H9 (cell line): ENCODE measurements around the gene PRSS27. TPM values are rescaled to one million over a fixed set of nuclear protein-coding genes. Genes with fewer than 3 reads are reported as not detected.

Experiments used
- DNase-seq: peaks from one replicate; pipeline ENCODE4 v3.0.0-alpha.2; 2017
- H2AFZ ChIP-seq: one replicate; pipeline ENCODE4 v1.6.1; 2013; ENCODE audit warnings: mild to moderate bottlenecking, low read length, control low read depth, moderate library complexity
- H2AK5ac ChIP-seq: 2 replicates; pipeline ENCODE4 v1.6.1; 2013; ENCODE audit warnings: low read length, control low read depth, mixed read lengths; ENCODE audit not compliant: insufficient read length
- H2BK120ac ChIP-seq: one replicate; pipeline ENCODE4 v1.6.1; 2013; ENCODE audit warnings: low read depth, mild to moderate bottlenecking, low read length, control low read depth, inconsistent platforms; ENCODE audit not compliant: poor library complexity, severe bottlenecking
- H2BK12ac ChIP-seq: 2 replicates; pipeline ENCODE4 v1.6.1; 2013; ENCODE audit warnings: low read length, control low read depth, mixed read lengths, low read depth; ENCODE audit not compliant: insufficient read length
- H2BK15ac ChIP-seq: 2 replicates; pipeline ENCODE4 v1.6.1; 2013; ENCODE audit warnings: low read depth, low read length, control low read depth
- H2BK20ac ChIP-seq: one replicate; pipeline ENCODE4 v1.6.1; 2013; ENCODE audit warnings: low read depth, mild to moderate bottlenecking, low read length, control low read depth, inconsistent platforms; ENCODE audit not compliant: poor library complexity, severe bottlenecking
- H2BK5ac ChIP-seq: 2 replicates; pipeline ENCODE4 v1.6.1; 2013; ENCODE audit warnings: low read length, control low read depth, mixed read lengths; ENCODE audit not compliant: insufficient read length
- H3K14ac ChIP-seq: 2 replicates; pipeline ENCODE4 v1.6.1; 2013; ENCODE audit warnings: low read length, control low read depth; ENCODE audit not compliant: insufficient read depth
- H3K18ac ChIP-seq: 2 replicates; pipeline ENCODE4 v1.6.1; 2013; ENCODE audit warnings: low read depth, mild to moderate bottlenecking, mixed read lengths, low read length, control low read depth; ENCODE audit not compliant: insufficient read length
- H3K23ac ChIP-seq: 2 replicates; pipeline ENCODE4 v1.6.1; 2013; ENCODE audit warnings: low read length, control low read depth, mixed read lengths, low read depth; ENCODE audit not compliant: insufficient read length
- H3K23me2 ChIP-seq: 2 replicates; pipeline ENCODE4 v1.6.1; 2013; ENCODE audit warnings: low read depth, mild to moderate bottlenecking, mixed read lengths, low read length, control low read depth; ENCODE audit not compliant: insufficient read length, poor library complexity, severe bottlenecking
- H3K27ac ChIP-seq: 2 replicates; pipeline ENCODE4 v1.5.1; 2013; ENCODE audit warnings: low read length, control low read depth, mixed read lengths, low read depth; ENCODE audit not compliant: insufficient read length
- H3K27me3 ChIP-seq: 2 replicates; pipeline ENCODE4 v1.6.1; 2013; ENCODE audit warnings: low read length, control low read depth, inconsistent platforms; ENCODE audit not compliant: insufficient read depth
- H3K4ac ChIP-seq: 2 replicates; pipeline ENCODE4 v1.6.1; 2013; ENCODE audit warnings: low read depth, mild to moderate bottlenecking, control low read depth, inconsistent platforms, low read length, moderate library complexity
- H3K4me1 ChIP-seq: 2 replicates; pipeline ENCODE4 v1.6.1; 2013; ENCODE audit warnings: low read length, control low read depth, inconsistent platforms; ENCODE audit not compliant: insufficient read depth
- H3K4me2 ChIP-seq: 2 replicates; pipeline ENCODE4 v1.6.1; 2013; ENCODE audit warnings: low read length, control low read depth, mixed read lengths; ENCODE audit not compliant: insufficient read length, insufficient read depth
- H3K56ac ChIP-seq: 2 replicates; pipeline ENCODE4 v1.6.1; 2013; ENCODE audit warnings: low read depth, mild to moderate bottlenecking, mixed read lengths, low read length, control low read depth; ENCODE audit not compliant: insufficient read length
- H3K79me1 ChIP-seq: 2 replicates; pipeline ENCODE4 v1.6.1; 2013; ENCODE audit warnings: low read depth, mild to moderate bottlenecking, moderate library complexity, low read length, control low read depth, inconsistent platforms; ENCODE audit not compliant: insufficient read depth, poor library complexity, severe bottlenecking
- H3K79me2 ChIP-seq: 2 replicates; pipeline ENCODE4 v1.6.1; 2013; ENCODE audit warnings: low read length, control low read depth, inconsistent platforms; ENCODE audit not compliant: insufficient read depth
- H3K9ac ChIP-seq: 2 replicates; pipeline ENCODE4 v1.6.1; 2013; ENCODE audit warnings: low read length, control low read depth, mixed read lengths; ENCODE audit not compliant: insufficient read length; ENCODE audit errors: extremely low read depth
- H3K9me3 ChIP-seq: one replicate; pipeline ENCODE4 v1.6.1; 2013; ENCODE audit warnings: low read depth, low read length, inconsistent platforms; ENCODE audit not compliant: control insufficient read depth
- H3T11ph ChIP-seq: one replicate; pipeline ENCODE4 v1.6.1; 2013; ENCODE audit warnings: mild to moderate bottlenecking, low read length, control low read depth, inconsistent platforms
- H4K20me1 ChIP-seq: one replicate; pipeline ENCODE4 v1.6.1; 2013; ENCODE audit not compliant: control insufficient read depth, insufficient read length, insufficient read depth
- H4K5ac ChIP-seq: 2 replicates; pipeline ENCODE4 v1.6.1; 2013; ENCODE audit warnings: low read depth, mild to moderate bottlenecking, mixed read lengths, low read length, control low read depth; ENCODE audit not compliant: insufficient read length
- H4K8ac ChIP-seq: replicated peaks from 2 replicates; pipeline ENCODE4 v1.6.1; 2013; ENCODE audit warnings: low read length, control low read depth, mixed read lengths, low read depth; ENCODE audit not compliant: insufficient read length
- H4K91ac ChIP-seq: 2 replicates; pipeline ENCODE4 v1.6.1; 2013; ENCODE audit warnings: low read depth, mild to moderate bottlenecking, moderate library complexity, mixed read lengths, low read length, control low read depth; ENCODE audit not compliant: insufficient read length
- H3K27ac Mint-ChIP-seq, 3 experiments: 2 replicates in 2 of 3; 3 replicates in 1 of 3; pipeline ENCODE4 v1.8.0; 2020 to 2021; ENCODE audit warnings: mixed read lengths in 3 of 3, mild to moderate bottlenecking in 1 of 3, moderate library complexity in 1 of 3
- H3K27me3 Mint-ChIP-seq: 2 replicates; pipeline ENCODE4 v1.8.0; 2021; ENCODE audit warnings: low read depth, mild to moderate bottlenecking, moderate library complexity, mixed read lengths
- H3K36me3 Mint-ChIP-seq, 3 experiments: 2 replicates in 2 of 3; 3 replicates in 1 of 3; pipeline ENCODE4 v1.8.0; 2020 to 2021; ENCODE audit warnings: low read depth in 3 of 3, mixed read lengths in 3 of 3; ENCODE audit not compliant: insufficient read depth in 1 of 3
- H3K4me1 Mint-ChIP-seq, 2 experiments: 2 replicates each; pipeline ENCODE4 v1.8.0; 2020; ENCODE audit warnings: mixed read lengths in 2 of 2
- H3K4me3 Mint-ChIP-seq, 2 experiments: 2 replicates in 1 of 2; 3 replicates in 1 of 2; pipeline ENCODE4 v1.8.0; 2020 to 2021; ENCODE audit warnings: mild to moderate bottlenecking in 2 of 2, mixed read lengths in 2 of 2, moderate library complexity in 1 of 2
- H3K9me3 Mint-ChIP-seq, 2 experiments: 2 replicates in 1 of 2; 3 replicates in 1 of 2; pipeline ENCODE4 v1.8.0; 2020; ENCODE audit warnings: mild to moderate bottlenecking in 2 of 2, mixed read lengths in 2 of 2, moderate library complexity in 1 of 2
- WGBS: extraction: QIAGEN DNeasy Blood & Tissue Kit; methylation state at CpG from one replicate; pipeline ENCODE4 v1.1.7; 2013; ENCODE audit warnings: missing lambda C conversion rate, low lambda C conversion rate, mixed read lengths; ENCODE audit not compliant: insufficient read length; ENCODE audit errors: extremely low coverage; 5-methylcytosine and 5-hydroxymethylcytosine counted together
- total RNA-seq: library from RNA; stranded (reverse); gene quantifications from 2 replicates; pipeline ENCODE4 v1.2.1, GENCODE V29; 2021
- TF ChIP-seq, protein P1 (sequence below): fragments of 200-600 bp; sonication (generic); conservative IDR thresholded peaks from 3 replicates; pipeline ENCODE4 v1.8.0; 2021; ENCODE audit warnings: antibody characterized with exemption, mild to moderate bottlenecking

Gene PRSS27
- total RNA-seq, 1 experiment from 2014 or later = 5.0 TPM

GRCh38 chr16:2742323-2743006 is 22.4 kb upstream of the PRSS27 start:
- H3K4ac ChIP-seq = no peak overlapping the region
- H2BK12ac ChIP-seq = no peak overlapping the region
- WGBS = no CpG with 5 or more reads among the region's 12 CpGs
- no peaks in the 10 kb centered on the region for H4K20me1 ChIP-seq
- H2BK15ac ChIP-seq = no peak overlapping the region
- Mint-ChIP-seq H3K9me3 (no peaks in the 10 kb centered on the region), H3K27me3 (no peaks in the 10 kb centered on the region; the same call in 1 of the 2 replicates), H3K27ac (no peak overlapping the region), H3K4me1 (peaks cover 9 to 15% of the 10 kb centered on the region in 2 experiments; a peak in 2 of 4 replicates), H3K4me3 (no peak overlapping the region), H3K36me3 (no peaks in the 10 kb centered on the region)
- no peaks in the 10 kb centered on the region for H3K4me1 ChIP-seq
- no peak overlapping the region for H3K14ac ChIP-seq
- DNase-seq = no peak
- H2BK120ac ChIP-seq = no peak overlapping the region
- H3K23me2 ChIP-seq = no peaks in the 10 kb centered on the region
- H4K8ac ChIP-seq = no peak overlapping the region
- no peaks in the 10 kb centered on the region for H3K79me1 ChIP-seq
- H2AFZ ChIP-seq = no peak overlapping the region
- H3T11ph ChIP-seq = no peak overlapping the region
- H3K9ac ChIP-seq = no peak overlapping the region
- no peaks in the 10 kb centered on the region for H3K9me3 ChIP-seq
- H3K27ac ChIP-seq = no peak overlapping the region
- H3K27me3 ChIP-seq = no peaks in the 10 kb centered on the region
- H4K5ac ChIP-seq = no peak overlapping the region
- H3K56ac ChIP-seq = no peak overlapping the region
- no peak overlapping the region for H2BK5ac ChIP-seq
- no peaks in the 10 kb centered on the region for H3K79me2 ChIP-seq
- no peak overlapping the region for H4K91ac ChIP-seq
- no peak overlapping the region for H2BK20ac ChIP-seq
- no peak overlapping the region for H3K23ac ChIP-seq
- TF ChIP-seq, protein P1, sequence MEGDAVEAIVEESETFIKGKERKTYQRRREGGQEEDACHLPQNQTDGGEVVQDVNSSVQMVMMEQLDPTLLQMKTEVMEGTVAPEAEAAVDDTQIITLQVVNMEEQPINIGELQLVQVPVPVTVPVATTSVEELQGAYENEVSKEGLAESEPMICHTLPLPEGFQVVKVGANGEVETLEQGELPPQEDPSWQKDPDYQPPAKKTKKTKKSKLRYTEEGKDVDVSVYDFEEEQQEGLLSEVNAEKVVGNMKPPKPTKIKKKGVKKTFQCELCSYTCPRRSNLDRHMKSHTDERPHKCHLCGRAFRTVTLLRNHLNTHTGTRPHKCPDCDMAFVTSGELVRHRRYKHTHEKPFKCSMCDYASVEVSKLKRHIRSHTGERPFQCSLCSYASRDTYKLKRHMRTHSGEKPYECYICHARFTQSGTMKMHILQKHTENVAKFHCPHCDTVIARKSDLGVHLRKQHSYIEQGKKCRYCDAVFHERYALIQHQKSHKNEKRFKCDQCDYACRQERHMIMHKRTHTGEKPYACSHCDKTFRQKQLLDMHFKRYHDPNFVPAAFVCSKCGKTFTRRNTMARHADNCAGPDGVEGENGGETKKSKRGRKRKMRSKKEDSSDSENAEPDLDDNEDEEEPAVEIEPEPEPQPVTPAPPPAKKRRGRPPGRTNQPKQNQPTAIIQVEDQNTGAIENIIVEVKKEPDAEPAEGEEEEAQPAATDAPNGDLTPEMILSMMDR = no peak
- no peak overlapping the region for H3K4me2 ChIP-seq
- no peak overlapping the region for H3K18ac ChIP-seq
- H2AK5ac ChIP-seq = no peak overlapping the region
